Kidney epithelial cell (primary cell): ENCODE data around the gene BRDT. TPM values are rescaled to one million over a fixed set of nuclear protein-coding genes. Genes with fewer than 3 reads are reported as not detected.

Experiments used
- DNase-seq: peaks from one replicate; pipeline ENCODE4 v3.0.0-alpha.2; 2010; ENCODE audit warnings: low read depth
- H3K27me3 ChIP-seq: 2 replicates; pipeline ENCODE4 v1.6.0; 2011; ENCODE audit warnings: low read length; ENCODE audit not compliant: control insufficient read depth, insufficient read depth
- H3K36me3 ChIP-seq: 2 replicates; pipeline ENCODE4 v1.5.1; 2011; ENCODE audit warnings: low read length; ENCODE audit not compliant: control insufficient read depth, insufficient read depth
- H3K4me3 ChIP-seq: 2 replicates; pipeline ENCODE4 v1.5.1; 2011; ENCODE audit warnings: low read depth, mild to moderate bottlenecking, control low read depth, low read length
- CTCF ChIP-seq: IDR thresholded peaks from 2 replicates; pipeline ENCODE4 v1.5.1; 2011; ENCODE audit warnings: mild to moderate bottlenecking, moderate library complexity, low read length, control low read depth, inconsistent platforms; ENCODE audit not compliant: insufficient read depth, poor library complexity, severe bottlenecking
- total RNA-seq: library from RNA; depleted of rRNA; stranded (reverse); fragments of >200 nt; gene quantifications from 2 replicates; pipeline ENCODE4 v1.2.3, GENCODE V29; 2015

The BRDT gene
- total RNA-seq: not detected in 2 replicates

GRCh38 chr1:91949356-91949699, at the start of gene BRDT:
TSS of gene BRDT (plus strand) at chr1:91949401. CDS start at chr1:91962755, 13,354 bp downstream.
- no peak within 1 kb of the TSS for H3K4me3 ChIP-seq
- no peak for TF ChIP-seq CTCF
- H3K27me3 ChIP-seq: no peaks in the 10 kb centered on the region
- no peaks in the 10 kb centered on the region for H3K36me3 ChIP-seq
- no peak for DNase-seq

GRCh38 chr1:91900562-91900961, 48.6 kb upstream of the BRDT start:
- H3K36me3 ChIP-seq: no peaks in the 10 kb centered on the region
- TF ChIP-seq CTCF: no peak
- DNase-seq: peak; percentile 57

GRCh38 chr1:91901231-91901630, 48.0 kb upstream of the BRDT start:
- no peak for DNase-seq
- Histone ChIP-seq H3K27me3 (no peaks in the 10 kb centered on the region), H3K4me3 (no peak overlapping the region), H3K36me3 (no peaks in the 10 kb centered on the region)
- no peak for TF ChIP-seq CTCF

More at GRCh38 chr1:91900562-91900961, 48.6 kb upstream of the BRDT start:
- Histone ChIP-seq H3K27me3 (no peaks in the 10 kb centered on the region), H3K4me3 (no peak overlapping the region)

GRCh38 chr1:91912266-91912665, 36.9 kb upstream of the BRDT start:
- DNase-seq: no peak
- Histone ChIP-seq H3K27me3 (no peaks in the 10 kb centered on the region), H3K36me3 (no peaks in the 10 kb centered on the region), H3K4me3 (no peak overlapping the region)
- TF ChIP-seq CTCF: no peak

GRCh38 chr1:91913018-91913417, 36.2 kb upstream of the BRDT start:
- no peak for TF ChIP-seq CTCF
- Histone ChIP-seq H3K36me3 (no peaks in the 10 kb centered on the region), H3K27me3 (no peaks in the 10 kb centered on the region), H3K4me3 (no peak overlapping the region)
- DNase-seq: no peak

GRCh38 chr1:91916046-91916445, 33.2 kb upstream of the BRDT start:
- DNase-seq: no peak
- TF ChIP-seq CTCF: no peak
- Histone ChIP-seq H3K36me3 (no peaks in the 10 kb centered on the region), H3K4me3 (no peak overlapping the region), H3K27me3 (no peaks in the 10 kb centered on the region)
